Glomerular endothelial cell (primary cell): ENCODE data around the gene DOCK7. TPM values are rescaled to one million over a fixed set of nuclear protein-coding genes. Genes with fewer than 3 reads are reported as not detected.
"Not testable (repeated sequence)": the region's sequence is repeated elsewhere in the genome, so short reads cannot be mapped to it uniquely, and the experiment has no call there.

Source experiments
- DNase-seq: peaks from one replicate; pipeline ENCODE4 v3.0.0-alpha.2; 2011; ENCODE audit warnings: low read depth, low spot score; ENCODE audit errors: extremely low read depth
- total RNA-seq: library from RNA; depleted of rRNA; stranded (reverse); fragments of >200 nt; gene quantifications from 2 replicates; pipeline ENCODE4 v1.2.3, GENCODE V29; 2015

DOCK7 gene
- total RNA-seq, 1 donor from 2014 or later, result 23.6 TPM

DNA sequence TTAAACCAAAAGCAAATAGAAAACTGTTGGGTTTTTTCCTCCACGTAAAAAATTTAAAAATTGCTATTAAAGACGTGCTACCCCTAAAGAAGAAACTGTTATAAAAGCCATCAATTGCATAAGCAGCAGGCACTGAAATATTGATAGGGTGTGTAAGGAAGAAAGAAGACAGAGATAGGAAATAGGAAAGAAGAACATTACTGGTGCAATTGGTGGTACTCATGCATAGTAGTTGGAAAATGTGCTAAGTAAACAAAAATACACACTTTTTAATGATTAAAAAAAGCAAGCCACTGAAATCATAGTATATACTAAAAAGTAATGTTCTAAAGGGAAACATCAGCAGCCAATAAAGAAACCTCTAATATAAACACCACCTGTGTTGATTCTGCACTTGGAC is 143.6 kb downstream of the DOCK7 start:
- DNase-seq, result no peak

DNA sequence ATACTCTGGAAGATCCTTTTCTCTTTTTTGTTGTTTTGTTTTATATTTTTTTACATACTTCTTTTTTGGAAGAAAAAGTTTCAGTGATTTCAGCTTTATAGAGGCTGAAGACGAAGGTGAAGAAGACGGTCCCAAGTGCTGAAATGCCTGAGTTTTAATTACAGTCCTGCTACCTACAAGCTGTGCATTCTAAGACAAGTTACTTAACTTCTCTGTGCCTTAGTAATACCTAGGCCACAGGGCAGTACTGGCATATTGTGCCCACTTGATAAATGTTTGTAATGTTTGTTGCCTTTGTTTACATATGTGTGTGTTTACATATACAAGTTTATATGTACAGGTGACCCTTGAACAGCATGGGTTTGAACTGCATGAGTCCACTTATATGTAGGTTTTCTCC is 147.1 kb downstream of the DOCK7 start:
- DNase-seq, result no peak

DNA sequence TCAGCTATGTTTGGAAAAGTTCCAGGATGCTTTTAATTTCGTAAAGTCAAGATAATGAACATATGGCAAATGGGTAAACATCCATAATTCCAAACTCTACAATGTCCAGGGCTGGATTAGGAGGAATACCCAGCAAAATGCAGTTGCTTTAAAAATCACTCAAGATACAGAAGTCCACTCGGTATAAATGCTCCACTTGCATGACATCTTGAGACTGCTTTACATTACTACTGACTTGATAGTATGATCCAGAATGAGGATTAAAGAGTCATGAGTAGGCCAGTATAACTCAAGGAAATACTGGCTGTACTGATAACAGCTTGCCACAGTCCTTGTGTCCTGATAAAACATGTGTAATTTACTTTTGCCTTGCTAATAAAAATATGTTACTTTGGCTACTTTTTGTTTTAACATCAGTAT is 149.1 kb downstream of the DOCK7 start:
- DNase-seq, result no peak

DNA sequence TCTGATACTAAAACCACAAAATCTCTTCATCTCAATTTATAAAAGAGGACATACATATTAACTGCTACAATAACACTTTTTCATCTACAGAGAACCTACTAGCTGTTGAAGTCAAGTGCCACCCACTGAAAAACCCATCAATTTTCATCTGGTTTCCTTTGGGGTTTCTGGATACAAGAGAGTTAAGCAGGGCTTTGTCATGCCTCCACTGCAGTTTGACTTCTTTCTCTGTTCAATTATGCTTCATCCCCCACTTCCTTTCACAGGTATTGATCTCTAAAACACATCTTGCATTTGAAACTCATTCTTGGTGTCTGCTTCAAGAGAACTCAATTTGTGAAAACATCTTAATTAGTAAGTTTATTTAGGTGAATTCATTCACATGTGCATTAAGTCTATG is 151.3 kb downstream of the DOCK7 start:
- DNase-seq, result no peak

DNA sequence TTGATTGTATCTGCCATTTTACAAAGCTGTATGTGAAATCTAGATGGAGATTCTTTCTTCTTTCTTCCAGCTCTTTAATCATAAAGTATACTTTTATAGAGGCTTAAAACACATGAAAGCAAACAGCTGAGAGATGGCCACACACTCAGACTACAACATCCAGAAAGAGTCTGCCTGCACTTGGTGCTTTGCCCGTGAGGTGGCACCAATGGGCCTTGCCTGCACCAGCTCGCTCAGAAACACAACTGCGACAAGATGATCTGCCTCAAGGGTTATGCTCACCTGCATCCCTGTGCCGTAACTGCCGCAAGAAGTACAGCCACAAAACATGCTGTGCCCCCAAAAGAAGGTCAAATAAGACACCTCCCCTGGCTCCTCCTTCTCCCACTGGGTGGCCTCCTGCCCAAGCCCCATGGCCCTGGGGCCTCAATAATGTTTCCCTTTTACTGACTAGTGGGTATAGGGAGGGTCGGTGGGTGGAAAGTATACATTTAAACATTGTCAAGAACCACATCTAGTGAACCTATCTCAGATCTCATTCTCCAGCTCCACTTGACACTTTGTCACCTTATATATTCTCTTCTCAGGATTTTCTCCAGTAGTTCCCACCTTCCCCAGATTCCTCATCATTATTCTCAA is 157.6 kb downstream of the DOCK7 start:
- DNase-seq, result no peak

DNA sequence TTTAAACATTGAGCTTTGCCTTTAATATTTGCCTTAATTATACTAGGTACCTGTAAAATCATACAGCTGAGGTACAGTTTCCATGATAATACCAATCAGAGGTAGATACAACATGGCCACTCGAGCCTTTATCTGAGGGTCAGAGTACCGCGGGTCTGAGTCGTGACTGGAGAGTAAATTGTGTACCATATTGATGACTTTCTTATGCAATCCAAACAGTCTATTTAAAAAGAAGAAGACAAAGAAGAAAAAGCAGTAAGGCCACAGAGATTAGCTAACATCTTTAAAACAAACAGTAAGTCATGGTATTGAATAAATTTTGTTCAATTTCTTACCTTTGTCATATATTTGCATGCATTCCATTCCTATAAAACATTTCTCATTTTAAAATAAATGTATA is 159.0 kb downstream of the DOCK7 start:
- DNase-seq, result no peak

DNA sequence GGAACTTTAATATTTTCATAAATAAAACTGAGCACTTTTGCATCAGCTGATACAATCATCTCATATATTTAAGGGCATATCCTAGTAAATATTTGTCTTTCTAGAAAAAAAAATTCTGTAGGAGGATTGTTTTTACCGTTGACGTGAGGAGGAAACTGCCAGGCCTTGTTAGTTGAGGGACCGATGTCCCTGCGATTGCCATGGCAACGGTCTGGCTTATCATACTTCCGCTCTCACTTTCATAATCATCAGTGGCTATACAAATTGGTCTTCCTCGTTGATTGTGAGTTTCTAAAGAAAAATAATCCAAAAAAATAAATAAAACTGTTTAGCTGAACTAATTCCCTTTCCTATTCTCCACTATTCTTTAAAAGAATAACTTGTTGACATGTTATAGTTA is 160.2 kb downstream of the DOCK7 start:
- no peak for DNase-seq

DNA sequence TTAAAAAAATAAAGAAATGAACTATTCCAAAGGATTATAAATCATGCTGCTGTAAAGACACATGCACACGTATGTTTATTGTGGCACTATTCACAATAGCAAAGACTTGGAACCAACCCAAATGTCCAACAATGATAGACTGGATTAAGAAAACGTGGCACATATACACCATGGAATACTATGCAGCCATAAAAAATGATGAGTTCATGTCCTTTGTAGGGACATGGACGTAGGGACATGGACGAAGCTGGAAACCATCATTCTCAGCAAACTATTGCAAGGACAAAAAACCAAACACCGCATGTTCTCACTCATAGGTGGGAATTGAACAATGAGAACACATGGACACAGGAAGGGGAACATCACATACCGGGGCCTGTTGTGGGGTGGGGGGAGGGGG is 160.8 kb downstream of the DOCK7 start:
- not testable (repeated sequence) for DNase-seq

DNA sequence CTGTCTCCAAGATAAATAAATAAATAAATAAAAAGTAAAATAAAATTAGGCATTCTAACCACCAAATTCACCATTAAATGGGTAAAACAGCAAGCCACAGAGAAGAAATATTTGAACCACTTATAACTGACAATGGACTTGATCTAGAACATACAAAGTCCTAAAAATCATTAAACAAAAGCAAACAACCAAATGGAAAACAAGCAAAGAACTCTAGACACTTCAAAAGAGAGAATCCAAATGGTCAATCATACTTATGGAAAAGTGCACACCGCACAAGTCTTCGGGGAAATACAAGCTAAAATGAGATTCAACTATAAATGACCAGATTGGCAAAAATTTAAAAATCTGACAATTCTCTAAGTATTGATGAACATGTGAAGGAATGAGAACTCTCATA is 164.3 kb downstream of the DOCK7 start:
- DNase-seq, result no peak

DNA sequence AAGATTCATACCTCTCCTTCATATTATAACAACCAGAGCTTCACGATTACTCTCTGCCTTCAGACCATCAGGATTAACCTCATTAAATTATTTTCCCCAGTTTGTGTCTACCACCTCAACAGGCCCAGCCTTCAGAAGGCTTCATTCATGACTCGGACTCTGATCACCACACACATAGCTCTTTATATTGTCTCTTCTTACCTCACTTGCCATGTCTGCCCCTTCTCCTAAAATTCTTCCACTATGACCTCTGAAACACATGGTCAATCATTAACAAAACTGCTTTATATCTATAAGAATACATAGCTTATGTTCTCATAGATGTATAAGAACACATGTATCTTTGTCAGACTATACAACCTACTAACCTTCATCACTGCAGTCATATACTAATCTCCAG is 171.6 kb downstream of the DOCK7 start:
- no peak for DNase-seq

DNA sequence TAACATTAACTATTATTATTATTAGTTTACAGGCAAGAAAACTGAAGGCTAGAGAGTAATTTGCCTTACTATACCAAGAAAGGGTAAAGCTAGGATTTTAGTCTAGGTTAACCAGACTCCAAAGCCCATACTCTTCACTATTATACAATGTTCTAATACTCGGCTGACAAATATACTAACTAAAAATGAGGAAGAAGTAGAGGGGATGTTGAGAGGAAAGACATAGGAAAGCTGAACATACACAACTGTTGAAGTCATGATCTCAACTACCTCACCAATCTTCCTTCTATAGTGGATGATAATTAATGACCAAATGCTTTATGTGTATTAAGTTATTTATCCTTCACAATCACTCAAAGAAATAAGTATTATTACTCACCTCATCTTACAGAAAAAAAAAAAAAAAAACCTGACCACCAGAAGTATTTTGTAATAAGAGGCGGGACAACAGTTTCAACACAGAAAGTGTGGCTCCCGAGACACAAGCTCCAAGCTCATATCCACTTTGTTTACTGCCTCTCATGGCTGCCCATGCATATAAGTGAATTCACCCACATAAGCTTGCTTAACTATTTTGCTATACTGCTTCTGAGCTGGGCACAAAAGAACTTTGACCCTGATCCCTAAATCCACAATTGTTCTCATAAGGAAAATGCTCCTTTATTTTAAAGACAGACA is 173.3 kb downstream of the DOCK7 start:
- DNase-seq, result no peak

DNA sequence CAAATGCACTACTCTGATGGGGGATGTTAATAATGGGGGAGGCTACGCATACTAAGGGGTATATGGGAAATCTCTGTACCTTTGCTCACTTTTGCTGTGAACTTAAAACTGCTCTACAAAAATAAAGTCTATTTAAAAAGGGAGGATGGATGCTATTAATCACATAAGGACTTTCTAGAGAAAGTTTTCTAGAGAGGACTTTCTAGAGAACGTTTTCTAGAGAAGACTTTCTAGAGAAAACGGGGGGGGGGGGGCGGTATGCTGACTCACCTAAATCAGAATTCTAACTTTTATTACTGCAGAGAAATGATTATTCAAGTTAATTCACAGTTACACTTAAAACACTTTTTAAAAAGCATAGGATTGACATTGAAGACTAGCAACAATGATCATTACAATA is 175.2 kb downstream of the DOCK7 start:
- no peak for DNase-seq

DNA sequence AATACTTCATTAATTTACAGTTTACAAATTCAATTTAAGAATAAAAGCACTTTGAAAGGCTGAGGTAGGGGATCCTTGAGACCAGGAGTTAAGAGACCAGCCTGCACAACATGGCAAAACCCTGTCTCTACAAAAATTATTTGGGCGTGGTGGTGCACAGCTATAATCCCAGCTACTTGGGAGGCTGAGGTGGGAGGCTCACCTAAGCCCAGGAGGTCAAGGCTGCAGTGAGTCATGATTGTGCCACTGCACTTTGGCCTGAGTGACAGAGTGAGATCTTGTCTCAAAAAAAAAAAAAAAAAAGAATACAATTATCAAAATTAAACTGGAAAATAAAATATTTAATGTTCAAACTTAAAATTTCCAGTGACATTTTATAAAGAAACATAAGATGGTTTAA is 179.2 kb downstream of the DOCK7 start:
- DNase-seq, result no peak

DNA sequence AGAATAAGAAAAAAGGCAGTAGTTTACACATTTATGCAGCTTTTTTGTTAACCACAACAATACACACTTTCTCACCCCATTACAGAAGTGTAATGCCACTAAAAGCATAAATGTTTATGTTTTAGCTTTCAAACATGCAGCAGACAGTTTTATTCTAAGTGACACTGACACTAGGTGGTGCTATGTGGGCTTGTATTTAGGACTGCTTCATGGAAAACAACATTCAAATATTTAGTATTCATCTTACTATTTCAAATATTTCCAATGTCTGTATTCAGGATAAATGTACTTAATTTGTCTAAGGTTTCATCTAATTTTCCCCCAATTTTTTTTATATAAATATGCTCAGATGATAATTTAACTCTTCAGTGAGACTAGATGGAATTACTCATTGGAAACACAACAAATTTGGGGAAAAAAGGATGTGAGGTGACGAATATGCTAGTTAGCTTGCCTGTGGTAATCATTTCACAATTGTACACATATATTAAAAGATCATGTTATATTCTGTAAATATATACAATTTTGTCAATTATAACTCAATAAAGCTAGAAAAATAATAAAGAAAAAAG is 179.9 kb downstream of the DOCK7 start:
- no peak for DNase-seq

DNA sequence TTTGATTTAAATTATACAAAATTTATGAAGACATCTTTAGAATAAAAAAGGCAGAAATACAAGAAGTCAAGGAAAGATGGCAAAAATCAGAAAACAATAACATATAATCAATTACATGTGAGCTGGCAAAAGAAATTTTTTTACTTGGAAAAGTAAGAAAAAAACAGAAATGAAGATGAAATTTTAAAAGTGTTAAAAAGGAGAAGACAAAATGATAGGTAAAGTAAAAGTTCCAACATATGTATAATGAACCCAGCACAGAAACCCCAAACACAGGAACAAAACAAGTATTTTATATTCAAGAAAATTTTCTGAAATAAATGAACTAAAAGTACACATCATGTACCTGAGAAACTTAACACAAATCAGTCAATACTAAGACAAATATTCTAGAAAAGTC is 188.0 kb downstream of the DOCK7 start:
- DNase-seq, result no peak

DNA sequence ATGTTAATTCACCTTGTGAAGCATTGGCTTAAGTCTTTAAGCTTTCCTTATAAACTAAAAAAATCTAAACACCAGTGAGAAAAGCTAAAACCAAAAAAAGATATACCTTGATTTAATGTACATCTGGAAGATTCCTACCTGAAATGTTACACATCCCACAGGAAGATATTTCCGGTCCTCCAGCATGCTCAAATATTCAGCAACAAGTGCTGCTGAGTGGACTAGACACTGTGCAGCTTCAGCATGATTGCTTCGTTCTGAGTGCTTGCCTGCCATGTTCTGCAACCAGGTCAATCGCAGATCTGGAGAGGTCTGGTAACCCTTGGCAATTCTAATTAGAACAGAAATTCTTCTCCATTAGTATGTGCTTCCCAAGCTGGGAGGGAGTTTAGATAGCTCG is 194.0 kb downstream of the DOCK7 start:
- no peak for DNase-seq

DNA sequence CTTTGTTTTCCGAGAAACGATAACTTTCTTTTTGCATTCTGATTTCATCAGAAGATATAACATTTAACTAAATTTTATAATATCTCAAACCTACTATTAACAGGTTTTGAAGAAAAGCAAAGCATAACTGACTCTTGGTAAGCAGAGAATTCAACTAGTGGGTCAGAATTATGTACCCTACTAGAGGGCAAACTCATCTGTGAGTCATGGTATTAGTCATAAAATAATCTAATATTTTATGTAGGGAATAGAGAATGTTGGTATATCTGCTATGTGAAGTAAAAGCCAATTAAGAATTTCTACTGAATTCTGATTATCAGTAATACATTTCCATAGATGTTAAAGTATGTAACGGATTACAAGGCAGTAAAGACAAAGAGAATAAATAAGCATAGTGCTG is 194.5 kb downstream of the DOCK7 start:
- DNase-seq, result no peak

DNA sequence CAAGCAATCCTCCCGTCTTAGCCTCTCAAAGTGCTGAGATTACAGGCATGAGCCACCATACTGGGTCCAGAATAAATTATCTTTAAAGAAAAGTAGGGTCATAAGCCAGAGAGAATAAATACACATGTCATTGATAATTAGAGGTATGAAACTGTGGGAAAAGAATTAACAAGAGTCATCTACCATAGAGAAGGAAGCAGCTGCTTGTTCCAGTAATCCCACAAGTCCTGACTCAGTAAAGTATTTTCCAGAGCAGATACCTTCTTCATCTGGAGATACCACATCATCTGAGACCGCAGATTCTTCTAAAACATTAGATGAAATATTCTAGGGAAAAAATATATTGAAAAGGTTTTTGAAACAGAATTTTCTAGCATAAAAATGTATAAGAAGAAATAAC is 195.7 kb downstream of the DOCK7 start:
- no peak for DNase-seq

DNA sequence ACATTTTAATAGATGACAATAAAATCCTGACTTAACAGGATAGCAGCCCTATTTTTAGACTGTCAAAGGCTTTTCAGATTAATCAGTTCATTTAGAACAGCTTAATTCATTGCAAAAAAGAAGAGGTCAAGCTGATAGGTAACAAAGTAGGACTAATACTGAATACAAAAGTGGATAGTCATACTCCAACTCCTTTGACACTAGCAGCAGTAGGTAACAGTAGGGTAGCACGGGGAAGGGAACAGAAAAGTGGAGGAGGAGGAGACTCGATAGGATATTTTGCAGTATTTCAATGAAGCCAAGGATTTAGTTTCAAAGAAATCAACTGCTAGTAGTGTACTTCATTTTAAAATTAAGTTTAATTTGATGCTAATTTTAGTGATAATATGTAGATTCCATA is 200.2 kb downstream of the DOCK7 start:
- DNase-seq, result no peak

DNA sequence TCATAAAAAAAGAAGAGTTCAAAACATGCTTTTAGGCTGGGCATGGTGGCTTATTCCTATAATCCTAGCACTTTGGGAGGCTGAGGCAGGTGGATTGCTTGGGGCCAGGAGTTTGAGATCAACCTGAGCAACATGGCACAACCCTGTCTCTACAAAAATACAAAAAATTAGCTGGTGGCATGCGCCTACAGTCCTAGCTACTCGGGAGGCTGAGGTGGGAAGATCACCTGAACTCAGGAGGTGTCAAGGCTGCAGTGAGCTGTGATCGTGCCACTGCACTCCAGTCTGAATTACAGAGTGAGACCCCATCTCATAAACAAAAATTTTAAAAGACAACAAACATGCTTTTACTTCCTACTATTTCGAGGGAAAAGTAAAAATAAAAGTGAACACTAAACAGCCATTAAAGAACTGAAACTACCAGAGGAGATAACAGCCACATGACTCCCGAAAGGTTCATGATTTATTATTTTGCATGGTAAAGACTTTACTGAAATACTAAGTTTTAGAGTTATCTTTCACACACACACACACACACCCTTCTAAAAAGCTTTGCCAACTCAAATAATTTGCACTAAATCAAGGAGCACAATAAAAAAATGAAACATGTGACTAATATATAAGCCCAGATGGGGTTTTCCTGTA is 203.2 kb downstream of the DOCK7 start:
- DNase-seq, result no peak

DNA sequence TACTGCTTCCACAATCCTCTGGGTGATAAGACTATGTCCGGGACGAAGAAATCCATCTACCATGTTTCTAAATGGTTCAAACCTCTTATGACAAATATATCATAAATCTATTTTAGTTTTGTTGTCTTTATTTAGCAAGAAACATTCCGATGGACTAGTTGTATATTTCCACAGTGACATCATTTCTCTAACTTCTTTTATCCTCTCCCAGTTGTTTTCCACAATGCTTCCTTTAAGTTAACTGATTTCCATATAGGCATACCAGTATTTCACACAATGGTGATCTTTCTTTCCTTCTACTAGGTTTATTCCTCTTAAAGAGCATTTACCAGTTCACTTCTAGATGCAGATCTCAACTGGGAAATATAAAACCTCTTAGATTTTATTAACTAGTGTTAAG is 206.5 kb downstream of the DOCK7 start:
- no peak for DNase-seq
